ENCODE measurements around the gene PIP5K1C. TPM values are rescaled to one million over a fixed set of nuclear protein-coding genes. Genes with fewer than 3 reads are reported as not detected.
A peak's percentile ranks its signal among the peaks of the same experiment; 100 is the strongest.

Gene PIP5K1C
- total RNA-seq, 4 donors from 2014 or later: 25.4 to 91.1 (median 36.4) TPM

DNA sequence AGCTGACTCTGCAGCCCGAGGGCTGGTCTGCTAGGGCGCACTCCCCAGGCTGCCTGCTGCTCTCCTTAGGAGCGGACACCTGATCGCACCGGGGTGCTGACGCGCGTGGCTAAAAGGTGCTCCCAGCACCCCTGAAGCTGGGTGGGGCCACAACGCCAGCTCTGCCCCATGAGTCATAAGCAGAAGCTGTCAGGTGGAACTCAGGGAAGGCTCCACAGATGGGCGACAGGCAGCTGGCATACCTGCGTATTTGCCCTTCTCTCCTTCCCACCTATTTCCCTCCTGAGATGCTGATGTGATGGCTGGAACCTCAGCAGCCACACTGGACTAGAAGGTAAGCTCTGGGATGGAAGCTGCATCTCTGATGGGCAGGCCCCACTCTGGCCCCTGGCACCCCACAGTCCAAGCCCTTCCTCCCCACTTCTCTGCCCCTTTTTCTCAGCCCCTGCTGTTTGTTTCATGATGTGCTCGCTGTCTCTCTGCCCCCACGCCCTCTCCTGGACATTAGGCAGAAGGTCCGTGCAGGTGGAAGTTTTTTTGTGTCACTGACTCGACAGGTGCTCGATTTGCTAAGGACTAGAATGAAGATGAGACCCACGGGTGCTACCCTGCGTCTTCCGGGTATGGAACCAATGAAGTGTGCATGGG, 43.4 kb downstream of the PIP5K1C start:
- intact Hi-C loops (cut with DNase I; ENCODE audit: low total_unique reads) (no loop called here), in situ Hi-C loops (cut with MboI; ENCODE audit: low pct_ligation_motif_present in 1 of 4, low pct_unique_long_range_greater_than_20kb in 1 of 4, low sequenced_read_pairs in 3 of 4) (no loop called here)
- no peak for DNase-seq
- no peak overlapping the region for H3K4me3 ChIP-seq
- no peaks in the 10 kb centered on the region for H3K27me3 ChIP-seq
- TF ChIP-seq EP300 (IDR thresholded peaks at IDR 0.05; ENCODE audit: low read depth): no peak
- TF ChIP-seq, protein P1, sequence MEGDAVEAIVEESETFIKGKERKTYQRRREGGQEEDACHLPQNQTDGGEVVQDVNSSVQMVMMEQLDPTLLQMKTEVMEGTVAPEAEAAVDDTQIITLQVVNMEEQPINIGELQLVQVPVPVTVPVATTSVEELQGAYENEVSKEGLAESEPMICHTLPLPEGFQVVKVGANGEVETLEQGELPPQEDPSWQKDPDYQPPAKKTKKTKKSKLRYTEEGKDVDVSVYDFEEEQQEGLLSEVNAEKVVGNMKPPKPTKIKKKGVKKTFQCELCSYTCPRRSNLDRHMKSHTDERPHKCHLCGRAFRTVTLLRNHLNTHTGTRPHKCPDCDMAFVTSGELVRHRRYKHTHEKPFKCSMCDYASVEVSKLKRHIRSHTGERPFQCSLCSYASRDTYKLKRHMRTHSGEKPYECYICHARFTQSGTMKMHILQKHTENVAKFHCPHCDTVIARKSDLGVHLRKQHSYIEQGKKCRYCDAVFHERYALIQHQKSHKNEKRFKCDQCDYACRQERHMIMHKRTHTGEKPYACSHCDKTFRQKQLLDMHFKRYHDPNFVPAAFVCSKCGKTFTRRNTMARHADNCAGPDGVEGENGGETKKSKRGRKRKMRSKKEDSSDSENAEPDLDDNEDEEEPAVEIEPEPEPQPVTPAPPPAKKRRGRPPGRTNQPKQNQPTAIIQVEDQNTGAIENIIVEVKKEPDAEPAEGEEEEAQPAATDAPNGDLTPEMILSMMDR (IDR thresholded peaks at IDR 0.05): no peak
- no peak for TF ChIP-seq POLR2AphosphoS5 (IDR thresholded peaks at IDR 0.05)
- TF ChIP-seq POLR2A (IDR thresholded peaks at IDR 0.05): no peak
- H3K9me3 ChIP-seq: no peaks in the 10 kb centered on the region
- WGBS, 2 donors (ENCODE audit: low coverage in 1 of 2): 99% methylated on average over 17 of the region's 19 CpGs; no CpG with 5 or more reads in 1 of the 2 donors
- peaks cover 0 to 33% (median 16%) of the 10 kb centered on the region in 4 donors for H3K36me3 ChIP-seq
- H3K4me1 ChIP-seq: no peaks in the 10 kb centered on the region
- no peak overlapping the region for H3K27ac ChIP-seq

DNA sequence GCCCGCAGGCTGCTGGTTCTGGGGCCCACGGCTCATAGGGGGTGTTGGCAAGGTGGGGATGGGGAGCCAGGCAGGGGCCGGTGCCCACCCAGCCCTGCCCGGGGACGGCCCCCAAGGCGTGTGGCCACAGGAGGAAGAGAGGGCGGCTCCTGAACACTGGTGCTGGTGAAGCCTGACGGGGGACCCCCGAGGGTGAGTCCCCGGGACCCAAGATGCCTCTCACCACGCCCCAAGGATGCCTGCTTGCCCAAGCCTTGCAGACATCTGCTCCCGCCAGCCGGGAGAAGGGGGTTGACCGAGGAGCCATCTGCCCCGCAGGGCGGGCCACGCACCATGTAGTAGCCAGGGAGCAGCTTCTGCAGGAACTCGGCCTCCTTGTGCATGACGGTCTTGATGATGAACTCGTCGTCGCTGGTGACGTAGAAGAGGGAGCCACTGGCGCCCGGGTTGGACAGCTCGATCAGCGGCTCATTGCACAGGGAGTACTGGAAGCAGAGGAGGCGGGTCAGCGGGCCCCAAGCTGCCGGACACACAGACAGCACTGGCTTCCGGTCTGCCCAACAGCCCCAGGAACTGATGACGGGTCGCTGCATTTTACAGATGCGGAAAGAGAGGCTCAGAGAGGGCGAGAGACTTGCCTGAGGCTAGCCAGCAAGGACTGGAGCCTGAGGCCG, 44.1 kb downstream of the PIP5K1C start:
- in situ Hi-C loops (cut with MboI; ENCODE audit: low pct_ligation_motif_present in 1 of 4, low pct_unique_long_range_greater_than_20kb in 1 of 4, low sequenced_read_pairs in 3 of 4): no loop called here
- H3K36me3 ChIP-seq: peaks cover 0 to 34% (median 13%) of the 10 kb centered on the region in 4 donors

DNA sequence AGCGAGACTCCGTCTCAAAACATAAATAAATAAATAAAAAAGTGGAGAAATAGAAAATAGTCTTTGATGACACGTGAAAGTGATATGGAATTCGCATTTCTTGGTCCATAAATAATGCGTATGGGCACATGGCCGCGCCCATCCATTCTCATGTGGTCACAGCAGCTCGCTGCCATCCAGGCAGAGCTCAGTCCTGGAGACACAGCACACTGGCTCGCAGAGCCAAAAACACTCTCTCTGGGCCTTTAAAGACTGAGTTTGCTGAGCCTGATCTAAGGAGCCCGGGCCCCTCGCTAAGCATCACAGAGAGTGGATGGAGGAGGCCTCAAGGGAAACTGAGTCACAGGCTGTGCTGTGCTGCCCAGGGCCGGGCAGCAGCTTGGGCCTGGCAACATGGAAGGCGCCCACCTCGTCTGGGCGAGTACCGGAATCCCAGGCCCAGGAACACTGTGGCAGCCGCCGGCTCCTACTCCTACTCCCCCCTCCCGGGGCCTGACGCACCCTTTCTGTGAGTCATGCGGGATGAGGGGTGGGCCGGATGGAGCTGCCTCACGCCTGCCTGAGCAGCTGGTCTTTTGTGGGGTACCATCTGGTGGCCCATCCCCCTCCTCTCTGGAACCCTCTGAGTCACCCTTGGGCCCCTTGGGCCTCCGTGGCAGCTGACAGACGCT, 44.7 kb downstream of the PIP5K1C start:
- in situ Hi-C loops (cut with MboI; ENCODE audit: low pct_ligation_motif_present in 1 of 4, low pct_unique_long_range_greater_than_20kb in 1 of 4, low sequenced_read_pairs in 3 of 4): no loop called here
- H3K36me3 ChIP-seq: peaks cover 0 to 36% (median 12%) of the 10 kb centered on the region in 4 donors
- no peak overlapping the region for H3K4me3 ChIP-seq
- H3K9me3 ChIP-seq: no peaks in the 10 kb centered on the region
- intact Hi-C loops (cut with DNase I; ENCODE audit: low total_unique reads): no loop called here
- peak; percentile 37 for DNase-seq
- H3K27me3 ChIP-seq: no peaks in the 10 kb centered on the region
- peak overlapping the region in 2 of 4 donors; percentile 16 to 40 for H3K27ac ChIP-seq
- no peaks in the 10 kb centered on the region for H3K4me1 ChIP-seq
- WGBS, 2 donors (ENCODE audit: low coverage in 1 of 2): 80% methylated on average over 23 of the region's 25 CpGs; no CpG with 5 or more reads in 1 of the 2 donors
- TF ChIP-seq, protein P1 (IDR thresholded peaks at IDR 0.05): no peak
- TF ChIP-seq EP300 (IDR thresholded peaks at IDR 0.05; ENCODE audit: low read depth) (no peak), POLR2A (IDR thresholded peaks at IDR 0.05) (no peak), POLR2AphosphoS5 (IDR thresholded peaks at IDR 0.05) (peak in 1 of 3 donors; percentile 30)

More for the DNA sequence above, 44.1 kb downstream of the PIP5K1C start:
- H3K27me3 ChIP-seq: no peaks in the 10 kb centered on the region
- intact Hi-C loops (cut with DNase I; ENCODE audit: low total_unique reads): no loop called here
- DNase-seq: no peak
- no peak for TF ChIP-seq EP300 (IDR thresholded peaks at IDR 0.05; ENCODE audit: low read depth)
- TF ChIP-seq POLR2AphosphoS5 (IDR thresholded peaks at IDR 0.05): no peak
- TF ChIP-seq POLR2A (IDR thresholded peaks at IDR 0.05): no peak
- TF ChIP-seq, protein P1 (IDR thresholded peaks at IDR 0.05): no peak
- no peaks in the 10 kb centered on the region for H3K4me1 ChIP-seq
- WGBS, 2 donors (ENCODE audit: low coverage in 1 of 2): 81% methylated on average over 30 of the region's 36 CpGs; no CpG with 5 or more reads in 1 of the 2 donors
- H3K9me3 ChIP-seq: no peaks in the 10 kb centered on the region
- no peak overlapping the region for H3K4me3 ChIP-seq
- H3K27ac ChIP-seq: peak overlapping the region in 2 of 4 donors; percentile 16 to 40

DNA sequence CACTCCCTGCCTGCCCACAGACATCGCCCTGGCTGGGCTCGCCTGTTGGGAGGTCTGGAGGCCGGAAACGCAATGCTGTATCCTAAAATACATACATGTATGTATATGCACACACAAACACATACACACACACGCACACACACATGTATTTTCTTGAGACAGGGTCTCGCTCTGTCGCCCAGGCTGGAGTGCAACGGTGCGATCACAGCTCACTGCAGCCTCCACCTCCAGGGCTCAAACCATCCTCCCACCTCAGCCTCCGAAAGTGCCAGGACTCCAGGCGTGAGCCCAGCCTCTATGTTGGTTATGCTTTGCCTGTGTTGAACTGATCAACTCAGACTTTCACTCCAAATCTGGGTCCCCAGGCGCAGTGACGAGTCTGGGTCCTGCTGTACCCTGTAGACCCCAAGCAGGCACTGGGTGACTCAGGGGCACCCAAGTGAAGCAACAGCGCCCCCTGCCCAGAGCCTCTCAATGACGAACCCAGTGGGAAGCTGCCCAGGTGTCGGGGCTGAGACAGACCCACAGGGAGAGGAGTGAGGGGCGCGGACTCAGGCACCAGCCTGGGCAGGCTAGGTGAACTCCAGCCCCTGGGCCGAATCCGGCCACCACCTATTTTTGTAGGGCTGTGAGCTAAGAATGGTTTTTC, 46.3 kb downstream of the PIP5K1C start:
- H3K4me1 ChIP-seq: no peaks in the 10 kb centered on the region
- intact Hi-C loops (cut with DNase I; ENCODE audit: low total_unique reads) (no loop called here), in situ Hi-C loops (cut with MboI; ENCODE audit: low pct_ligation_motif_present in 1 of 4, low pct_unique_long_range_greater_than_20kb in 1 of 4, low sequenced_read_pairs in 3 of 4) (no loop called here)
- TF ChIP-seq POLR2A (IDR thresholded peaks at IDR 0.05) (no peak), POLR2AphosphoS5 (IDR thresholded peaks at IDR 0.05) (no peak), EP300 (IDR thresholded peaks at IDR 0.05; ENCODE audit: low read depth) (no peak)
- TF ChIP-seq, protein P1 (IDR thresholded peaks at IDR 0.05): no peak
- 97 to 100% methylated on average over 1 to 20 of the region's 20 CpGs for WGBS, 2 donors (ENCODE audit: low coverage in 1 of 2)
- H3K9me3 ChIP-seq: no peaks in the 10 kb centered on the region
- no peak overlapping the region for H3K27ac ChIP-seq
- no peaks in the 10 kb centered on the region for H3K27me3 ChIP-seq
- DNase-seq: no peak
- no peak overlapping the region for H3K4me3 ChIP-seq
- H3K36me3 ChIP-seq: peaks cover 0 to 31% (median 9%) of the 10 kb centered on the region in 4 donors
